Tibial artery (tissue), 4 donors: Measurements from ENCODE around the gene ITGB7.

Experiments
- DNase-seq, 2 donors: peaks; one replicate each; pipeline ENCODE4 v3.0.0-alpha.2; 2019
- H3K27ac ChIP-seq, 2 donors: fragments of 200-600 bp; sonication (generic) in 1 of 2; 1 replicate in 1 of 2; 2 replicates in 1 of 2; pipeline ENCODE4 v1.5.1; 2018 to 2019; ENCODE audit warnings: mild to moderate bottlenecking in 1 of 2
- H3K27me3 ChIP-seq, 2 donors: fragments of 200-600 bp; sonication (generic) in 1 of 2; one replicate each; pipeline versions ENCODE4 v1.5.1 to v1.6.0; 2016 to 2019
- H3K36me3 ChIP-seq, 3 donors: fragments of 200-600 bp; sonication (generic) in 2 of 3; one replicate each; pipeline ENCODE4 v1.5.1; 2016 to 2019; ENCODE audit warnings: mild to moderate bottlenecking in 2 of 3
- H3K4me1 ChIP-seq, 4 donors: fragments of 200-600 bp; sonication (generic) in 2 of 4; 1 replicate in 3 of 4; 2 replicates in 1 of 4; pipeline ENCODE4 v1.5.1; 2016 to 2019
- H3K4me3 ChIP-seq, 2 donors: fragments of 200-600 bp; sonication (generic) in 1 of 2; 1 replicate in 1 of 2; 2 replicates in 1 of 2; pipeline ENCODE4 v1.5.1; 2018 to 2019; ENCODE audit warnings: mild to moderate bottlenecking in 2 of 2
- H3K9me3 ChIP-seq, 3 donors: fragments of 200-600 bp; sonication (generic) in 1 of 3; one replicate each; pipeline ENCODE4 v1.5.1; 2016 to 2019
- intact Hi-C: fragments of 100-400 bp; cut with DNase I; formaldehyde crosslinking; loops from one replicate; pipeline ENCODE4 v1.15.0; 2023; ENCODE audit warnings: low total_unique reads
- TF ChIP-seq, protein P1 (sequence below), 2 experiments: fragments of 200-600 bp in 1 of 2; fragments of 450-650 bp in 1 of 2; IDR thresholded peaks; one replicate each; pipeline ENCODE4 v1.5.1; 2017 to 2019; ENCODE audit warnings: antibody characterized with exemption in 2 of 2, mild to moderate bottlenecking in 1 of 2, moderate library complexity in 1 of 2

Gene ITGB7

DNA sequence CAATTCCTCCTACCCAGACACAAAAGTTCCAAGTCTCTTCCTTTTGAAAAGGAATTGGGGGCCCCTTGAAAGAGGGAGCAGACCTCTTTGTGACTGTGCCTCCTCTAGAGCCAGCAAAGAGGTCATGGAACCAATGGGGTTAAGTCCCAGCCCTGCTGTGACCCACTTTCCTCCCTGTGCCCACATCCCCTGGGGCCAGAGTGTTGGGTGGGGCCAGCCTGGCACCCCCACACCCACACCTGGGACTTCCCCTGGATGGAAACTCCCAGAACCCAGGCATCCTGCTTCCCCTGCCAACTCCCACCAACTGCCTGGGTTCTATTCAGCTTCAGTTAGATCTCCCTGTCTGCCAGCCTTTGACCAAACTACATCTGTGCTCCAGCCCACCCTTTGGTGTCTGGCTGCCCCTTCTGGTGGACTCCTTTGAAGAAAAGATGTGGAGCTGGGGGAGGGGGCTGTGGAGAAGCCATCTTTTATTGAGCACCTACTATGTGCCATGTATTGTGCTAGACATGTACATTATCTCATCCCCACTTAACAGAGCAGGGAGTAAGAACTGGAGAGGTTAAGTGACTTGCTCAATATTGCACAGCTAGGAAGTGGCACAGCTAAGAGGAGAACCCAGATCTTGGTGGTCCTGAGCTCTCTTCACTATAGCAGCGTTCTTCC, 29.5 kb upstream of the ITGB7 start:
- H3K27ac ChIP-seq, result no peak overlapping the region
- intact Hi-C loops, result no loop called here
- peaks cover 11 to 40% (median 25%) of the 10 kb centered on the region in 4 donors for H3K4me1 ChIP-seq
- H3K27me3 ChIP-seq, result peaks cover 0 to 4% of the 10 kb centered on the region in 2 donors
- H3K4me3 ChIP-seq, result no peak overlapping the region
- H3K9me3 ChIP-seq, result no peaks in the 10 kb centered on the region
- H3K36me3 ChIP-seq, result no peaks in the 10 kb centered on the region
- no peak for DNase-seq
- TF ChIP-seq, protein P1, sequence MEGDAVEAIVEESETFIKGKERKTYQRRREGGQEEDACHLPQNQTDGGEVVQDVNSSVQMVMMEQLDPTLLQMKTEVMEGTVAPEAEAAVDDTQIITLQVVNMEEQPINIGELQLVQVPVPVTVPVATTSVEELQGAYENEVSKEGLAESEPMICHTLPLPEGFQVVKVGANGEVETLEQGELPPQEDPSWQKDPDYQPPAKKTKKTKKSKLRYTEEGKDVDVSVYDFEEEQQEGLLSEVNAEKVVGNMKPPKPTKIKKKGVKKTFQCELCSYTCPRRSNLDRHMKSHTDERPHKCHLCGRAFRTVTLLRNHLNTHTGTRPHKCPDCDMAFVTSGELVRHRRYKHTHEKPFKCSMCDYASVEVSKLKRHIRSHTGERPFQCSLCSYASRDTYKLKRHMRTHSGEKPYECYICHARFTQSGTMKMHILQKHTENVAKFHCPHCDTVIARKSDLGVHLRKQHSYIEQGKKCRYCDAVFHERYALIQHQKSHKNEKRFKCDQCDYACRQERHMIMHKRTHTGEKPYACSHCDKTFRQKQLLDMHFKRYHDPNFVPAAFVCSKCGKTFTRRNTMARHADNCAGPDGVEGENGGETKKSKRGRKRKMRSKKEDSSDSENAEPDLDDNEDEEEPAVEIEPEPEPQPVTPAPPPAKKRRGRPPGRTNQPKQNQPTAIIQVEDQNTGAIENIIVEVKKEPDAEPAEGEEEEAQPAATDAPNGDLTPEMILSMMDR (IDR thresholded peaks at IDR 0.05), result no peak

- intact Hi-C loops, result no loop called here
- H3K4me1 ChIP-seq, result peaks cover 11 to 43% (median 28%) of the 10 kb centered on the region in 4 donors
- H3K4me3 ChIP-seq, result no peak overlapping the region
- TF ChIP-seq, protein P1 (IDR thresholded peaks at IDR 0.05), result no peak
- H3K36me3 ChIP-seq, result no peaks in the 10 kb centered on the region
- H3K27me3 ChIP-seq, result no peaks in the 10 kb centered on the region
- no peak overlapping the region for H3K27ac ChIP-seq
- no peaks in the 10 kb centered on the region for H3K9me3 ChIP-seq
- DNase-seq, result no peak
Measured at GRCh38 chr12:53235742-53236442, 28.8 kb upstream of the ITGB7 start.

GRCh38 chr12:53235164-53235563, 28.1 kb upstream of the ITGB7 start:
- H3K27ac ChIP-seq, result peak overlapping the region in 1 of 2 donors; percentile 96
- H3K4me3 ChIP-seq, result no peak overlapping the region
- no peaks in the 10 kb centered on the region for H3K27me3 ChIP-seq
- H3K9me3 ChIP-seq, result no peaks in the 10 kb centered on the region
- intact Hi-C loops, result no loop called here
- H3K36me3 ChIP-seq, result no peaks in the 10 kb centered on the region
- peaks cover 11 to 51% (median 34%) of the 10 kb centered on the region in 4 donors for H3K4me1 ChIP-seq
- DNase-seq, result no peak
- TF ChIP-seq, protein P1 (IDR thresholded peaks at IDR 0.05), result no peak

DNA sequence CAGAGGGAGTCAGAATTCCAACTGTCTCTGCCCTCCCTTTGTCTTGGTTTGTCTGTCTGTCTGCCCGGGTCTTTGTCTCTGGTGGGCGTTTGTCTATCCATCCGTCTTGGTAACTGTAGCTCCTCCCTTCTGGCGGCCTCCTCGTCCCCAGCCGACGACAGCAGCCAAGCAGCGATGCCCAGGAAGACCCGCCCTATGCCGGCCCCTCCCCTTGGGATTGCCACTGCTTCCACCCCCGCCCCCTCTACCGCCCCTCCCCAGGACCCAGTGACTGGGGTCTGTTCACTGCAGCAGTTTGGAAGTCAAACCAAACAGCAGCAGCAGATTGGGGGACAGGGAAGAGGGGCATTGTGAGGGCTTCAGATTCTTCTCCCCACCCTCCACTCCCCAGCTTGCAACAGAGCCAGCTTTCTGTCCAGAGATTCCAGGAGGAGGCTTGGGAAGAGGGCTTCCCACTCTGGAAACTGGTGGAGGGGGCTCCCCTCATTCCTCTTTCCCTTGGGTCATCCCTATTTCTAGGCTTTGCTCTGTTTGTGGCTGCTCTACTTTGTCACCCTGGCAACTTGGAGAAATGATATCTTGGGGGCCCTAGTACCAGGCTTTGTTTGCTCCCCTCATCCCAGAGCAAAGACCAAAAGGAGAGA, 27.3 kb upstream of the ITGB7 start:
- H3K27ac ChIP-seq, result peak overlapping the region; percentile 88 to 96
- intact Hi-C loops, result no loop called here
- H3K9me3 ChIP-seq, result no peaks in the 10 kb centered on the region
- peaks cover 11 to 58% (median 40%) of the 10 kb centered on the region in 4 donors for H3K4me1 ChIP-seq
- TF ChIP-seq, protein P1 (IDR thresholded peaks at IDR 0.05), result no peak
- H3K27me3 ChIP-seq, result no peaks in the 10 kb centered on the region
- DNase-seq, result peak in 1 of 2 donors; percentile 81
- H3K36me3 ChIP-seq, result no peaks in the 10 kb centered on the region
- H3K4me3 ChIP-seq, result no peak overlapping the region

GRCh38 chr12:53233671-53234121, 26.6 kb upstream of the ITGB7 start:
- H3K4me1 ChIP-seq, result peaks cover 11 to 65% (median 45%) of the 10 kb centered on the region in 4 donors
- DNase-seq, result no peak

More at GRCh38 chr12:53233671-53234121, 26.6 kb upstream of the ITGB7 start:
- no peaks in the 10 kb centered on the region for H3K9me3 ChIP-seq
- H3K36me3 ChIP-seq, result no peaks in the 10 kb centered on the region
- H3K4me3 ChIP-seq, result peak overlapping the region in 1 of 2 donors; percentile 90
- H3K27ac ChIP-seq, result peak overlapping the region; percentile 88 to 96
- intact Hi-C loops, result no loop called here
- H3K27me3 ChIP-seq, result no peaks in the 10 kb centered on the region
- TF ChIP-seq, protein P1 (IDR thresholded peaks at IDR 0.05), result no peak
